Astrocyte (in vitro differentiated cells and primary cell): ENCODE data around the gene MRRF. TPM values are rescaled to one million over a fixed set of nuclear protein-coding genes. Genes with fewer than 3 reads are reported as not detected.

Source experiments
- DNase-seq: peaks from one replicate; pipeline ENCODE4 v3.0.0-alpha.2; 2010; ENCODE audit warnings: low read depth
- FAIRE-seq: peaks from 2 replicates; lab custom pipeline; 2011; peaks lifted over from hg19 to GRCh38; lab: Jason Lieb, UNC
- H2AFZ ChIP-seq: 2 replicates; pipeline ENCODE4 v1.6.0; 2012; ENCODE audit warnings: low read depth, low read length, inconsistent platforms
- H3K27ac ChIP-seq: 2 replicates; pipeline ENCODE4 v1.5.1; 2011; ENCODE audit warnings: low read depth, low read length, inconsistent platforms
- H3K27me3 ChIP-seq: 2 replicates; pipeline ENCODE4 v1.6.0; 2011; ENCODE audit warnings: low read length, inconsistent platforms; ENCODE audit not compliant: insufficient read depth
- H3K36me3 ChIP-seq: 2 replicates; pipeline ENCODE4 v1.5.1; 2011; ENCODE audit warnings: low read length, inconsistent platforms; ENCODE audit not compliant: insufficient read depth
- H3K4me1 ChIP-seq: 2 replicates; pipeline ENCODE4 v1.5.1; 2011; ENCODE audit warnings: low read length, inconsistent platforms; ENCODE audit not compliant: insufficient read depth
- H3K4me2 ChIP-seq: 2 replicates; pipeline ENCODE4 v1.6.0; 2012; ENCODE audit warnings: low read length, inconsistent platforms
- H3K4me3 ChIP-seq: 2 replicates; pipeline ENCODE4 v1.5.1; 2011; ENCODE audit warnings: low read depth, mild to moderate bottlenecking, low read length, inconsistent platforms; ENCODE audit not compliant: insufficient read depth
- H3K79me2 ChIP-seq: 2 replicates; pipeline ENCODE4 v1.6.0; 2012; ENCODE audit warnings: mild to moderate bottlenecking, low read length, inconsistent platforms; ENCODE audit not compliant: insufficient read depth
- H3K9ac ChIP-seq: 2 replicates; pipeline ENCODE4 v1.6.0; 2012; ENCODE audit warnings: mild to moderate bottlenecking, low read length, inconsistent platforms
- H3K9me3 ChIP-seq: 2 replicates; pipeline ENCODE4 v1.5.1; 2012; ENCODE audit warnings: low read depth, mild to moderate bottlenecking, low read length, inconsistent platforms; ENCODE audit not compliant: insufficient read depth
- H4K20me1 ChIP-seq: 2 replicates; pipeline ENCODE4 v1.6.0; 2012; ENCODE audit warnings: low read length, inconsistent platforms; ENCODE audit not compliant: insufficient read depth
- H3K27ac Mint-ChIP-seq: one replicate; pipeline ENCODE4 v1.8.0; 2021; ENCODE audit warnings: mild to moderate bottlenecking, mixed read lengths; ENCODE audit not compliant: unreplicated experiment
- H3K27me3 Mint-ChIP-seq: one replicate; pipeline ENCODE4 v1.8.0; 2021; ENCODE audit warnings: low read depth, mixed read lengths; ENCODE audit not compliant: unreplicated experiment
- H3K36me3 Mint-ChIP-seq: one replicate; pipeline ENCODE4 v1.8.0; 2021; ENCODE audit warnings: low read depth, mixed read lengths; ENCODE audit not compliant: unreplicated experiment
- H3K4me1 Mint-ChIP-seq: one replicate; pipeline ENCODE4 v1.8.0; 2021; ENCODE audit warnings: low read depth, mixed read lengths; ENCODE audit not compliant: unreplicated experiment
- H3K4me3 Mint-ChIP-seq: one replicate; pipeline ENCODE4 v1.8.0; 2021; ENCODE audit warnings: mild to moderate bottlenecking, moderate library complexity, mixed read lengths; ENCODE audit not compliant: unreplicated experiment
- H3K9me3 Mint-ChIP-seq: one replicate; pipeline ENCODE4 v1.8.0; 2021; ENCODE audit warnings: mild to moderate bottlenecking, mixed read lengths; ENCODE audit not compliant: unreplicated experiment
- EZH2 ChIP-seq: IDR thresholded peaks from 2 replicates; pipeline ENCODE4 v1.6.1; 2012; ENCODE audit warnings: mild to moderate bottlenecking, low read length, inconsistent platforms; ENCODE audit not compliant: insufficient read depth
- total RNA-seq: library from RNA; stranded (reverse); gene quantifications from 2 replicates; pipeline ENCODE4 v1.2.1, GENCODE V29; 2021
- TF ChIP-seq, protein P1 (sequence below): IDR thresholded peaks from 2 replicates; pipeline ENCODE4 v1.5.1; 2011; ENCODE audit warnings: low read depth, mild to moderate bottlenecking, inconsistent platforms, low read length, moderate library complexity; ENCODE audit not compliant: insufficient read depth

MRRF gene
- total RNA-seq, 1 donor from 2014 or later: 24.0 TPM

- H3K36me3 Mint-ChIP-seq: no peaks in the 10 kb centered on the region
- H3K9me3 Mint-ChIP-seq: peaks cover 6% of the 10 kb centered on the region
- Histone ChIP-seq H3K9me3 (no peaks in the 10 kb centered on the region), H4K20me1 (no peaks in the 10 kb centered on the region), H3K9ac (no peak overlapping the region), H3K4me2 (no peak overlapping the region), H2AFZ (no peak overlapping the region), H3K27me3 (peaks cover 21% of the 10 kb centered on the region), H3K79me2 (no peaks in the 10 kb centered on the region), H3K36me3 (no peaks in the 10 kb centered on the region), H3K27ac (no peak overlapping the region), H3K4me3 (no peak overlapping the region), H3K4me1 (peaks cover 3% of the 10 kb centered on the region)
- H3K27ac Mint-ChIP-seq: no peak overlapping the region
- no peak overlapping the region for H3K4me3 Mint-ChIP-seq
- peaks cover 6% of the 10 kb centered on the region for H3K4me1 Mint-ChIP-seq
- DNase-seq (no peak), FAIRE-seq (no peak)
- peaks cover 37% of the 10 kb centered on the region for H3K27me3 Mint-ChIP-seq
- TF ChIP-seq, protein P1, sequence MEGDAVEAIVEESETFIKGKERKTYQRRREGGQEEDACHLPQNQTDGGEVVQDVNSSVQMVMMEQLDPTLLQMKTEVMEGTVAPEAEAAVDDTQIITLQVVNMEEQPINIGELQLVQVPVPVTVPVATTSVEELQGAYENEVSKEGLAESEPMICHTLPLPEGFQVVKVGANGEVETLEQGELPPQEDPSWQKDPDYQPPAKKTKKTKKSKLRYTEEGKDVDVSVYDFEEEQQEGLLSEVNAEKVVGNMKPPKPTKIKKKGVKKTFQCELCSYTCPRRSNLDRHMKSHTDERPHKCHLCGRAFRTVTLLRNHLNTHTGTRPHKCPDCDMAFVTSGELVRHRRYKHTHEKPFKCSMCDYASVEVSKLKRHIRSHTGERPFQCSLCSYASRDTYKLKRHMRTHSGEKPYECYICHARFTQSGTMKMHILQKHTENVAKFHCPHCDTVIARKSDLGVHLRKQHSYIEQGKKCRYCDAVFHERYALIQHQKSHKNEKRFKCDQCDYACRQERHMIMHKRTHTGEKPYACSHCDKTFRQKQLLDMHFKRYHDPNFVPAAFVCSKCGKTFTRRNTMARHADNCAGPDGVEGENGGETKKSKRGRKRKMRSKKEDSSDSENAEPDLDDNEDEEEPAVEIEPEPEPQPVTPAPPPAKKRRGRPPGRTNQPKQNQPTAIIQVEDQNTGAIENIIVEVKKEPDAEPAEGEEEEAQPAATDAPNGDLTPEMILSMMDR: no peak
- no peak for TF ChIP-seq EZH2
Observed at GRCh38 chr9:122342323-122343050, 77.8 kb downstream of the MRRF start.

DNA sequence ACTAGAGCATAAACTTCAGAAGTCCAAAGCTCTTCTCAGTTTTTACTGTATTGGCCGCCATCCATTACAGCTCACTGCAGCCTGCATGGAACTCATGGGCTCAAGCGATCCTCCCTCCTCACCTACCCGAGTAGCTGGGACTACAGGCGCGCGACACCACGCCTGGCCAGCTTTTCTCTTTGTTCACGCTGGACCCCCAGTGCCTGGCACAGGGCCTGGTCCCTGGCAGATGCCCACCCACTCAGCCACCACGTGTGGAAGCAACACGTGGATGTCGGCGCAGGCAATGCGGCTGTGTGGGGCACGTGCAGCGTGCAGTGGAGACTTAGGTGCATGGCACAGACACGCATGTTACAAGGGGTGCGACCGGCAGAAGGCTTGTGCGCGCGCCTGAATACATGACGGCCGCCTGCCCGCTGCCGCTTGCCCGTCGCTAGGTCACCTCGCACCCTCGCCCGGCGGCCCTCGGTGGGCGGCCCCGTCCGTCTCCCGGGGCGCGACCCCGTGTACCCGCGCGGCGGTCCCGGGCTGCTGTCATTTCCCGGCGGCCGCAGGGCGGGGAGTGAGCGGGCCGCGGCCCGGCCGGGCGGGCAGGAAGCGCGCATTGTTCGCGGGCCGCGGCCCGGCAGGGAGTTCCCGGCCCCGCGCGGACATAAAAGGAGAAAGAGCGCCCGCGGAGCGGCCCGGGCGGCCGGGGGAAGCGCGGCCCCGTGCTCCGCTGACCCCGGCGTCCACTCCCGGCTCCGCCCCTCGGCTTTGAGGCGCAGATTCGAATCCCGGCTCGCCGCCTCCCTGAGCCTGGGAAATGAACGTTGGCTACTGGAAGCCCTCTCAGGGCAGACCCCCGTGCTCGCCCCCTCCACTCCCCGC is 82.0 kb downstream of the MRRF start:
- Histone ChIP-seq H3K36me3 (no peaks in the 10 kb centered on the region), H3K27ac (no peak overlapping the region), H3K27me3 (peaks cover 1% of the 10 kb centered on the region), H3K9ac (peak overlapping the region; percentile 61), H4K20me1 (no peaks in the 10 kb centered on the region), H3K9me3 (no peaks in the 10 kb centered on the region), H3K79me2 (no peaks in the 10 kb centered on the region), H2AFZ (peak overlapping the region; percentile 91), H3K4me2 (peak overlapping the region; percentile 85), H3K4me3 (peak overlapping the region; percentile 60), H3K4me1 (peaks cover 3% of the 10 kb centered on the region)
- no peak for DNase-seq
- peaks cover 32% of the 10 kb centered on the region for H3K27me3 Mint-ChIP-seq
- H3K27ac Mint-ChIP-seq: peak overlapping the region; percentile 72
- H3K9me3 Mint-ChIP-seq: peaks cover 6% of the 10 kb centered on the region
- H3K36me3 Mint-ChIP-seq: peaks cover 2% of the 10 kb centered on the region
- no peak for FAIRE-seq
- H3K4me3 Mint-ChIP-seq: peak overlapping the region; percentile 83
- H3K4me1 Mint-ChIP-seq: peaks cover 6% of the 10 kb centered on the region
- TF ChIP-seq, protein P1: no peak
- peak; percentile 28 for TF ChIP-seq EZH2
